Memory B cell (primary cell): Measurements from ENCODE around the gene PRKCG.

Experiments
- ATAC-seq: fragments of 150-1000 bp; cut with Tn5 transposase; 2 replicates; pipeline ENCODE4 v1.10.0; 2021; ENCODE audit warnings: low read depth, mild to moderate bottlenecking, moderate library complexity
- DNase-seq, 2 donors: peaks; one replicate each; pipeline ENCODE4 v3.0.0; 2022; ENCODE audit warnings: low spot score in 2 of 2
- H3K27ac Mint-ChIP-seq: one replicate; pipeline ENCODE4 v1.8.0; 2022; ENCODE audit warnings: mild to moderate bottlenecking, moderate library complexity, mixed read lengths
- H3K27me3 Mint-ChIP-seq: one replicate; pipeline ENCODE4 v1.8.0; 2022; ENCODE audit warnings: mixed read lengths
- H3K36me3 Mint-ChIP-seq: one replicate; pipeline ENCODE4 v1.8.0; 2022; ENCODE audit warnings: mild to moderate bottlenecking, mixed read lengths
- H3K4me1 Mint-ChIP-seq: one replicate; pipeline ENCODE4 v1.8.0; 2022; ENCODE audit warnings: mixed read lengths
- H3K4me3 Mint-ChIP-seq: one replicate; pipeline ENCODE4 v1.8.0; 2022; ENCODE audit warnings: mild to moderate bottlenecking, moderate library complexity, mixed read lengths
- H3K9me3 Mint-ChIP-seq: one replicate; pipeline ENCODE4 v1.8.0; 2022; ENCODE audit warnings: mixed read lengths

PRKCG gene

GRCh38 chr19:53897459-53897858 lies 15.5 kb downstream of the PRKCG start:
- Mint-ChIP-seq H3K27ac (no peak overlapping the region), H3K36me3 (peaks cover 2% of the 10 kb centered on the region), H3K27me3 (peaks cover 18% of the 10 kb centered on the region), H3K9me3 (peaks cover 10% of the 10 kb centered on the region), H3K4me1 (no peaks in the 10 kb centered on the region), H3K4me3 (no peak overlapping the region)
- ATAC-seq (no peak), DNase-seq (no peak)

GRCh38 chr19:53898166-53898565 lies 16.2 kb downstream of the PRKCG start:
- Mint-ChIP-seq H3K27ac (no peak overlapping the region), H3K4me1 (no peaks in the 10 kb centered on the region), H3K9me3 (peaks cover 8% of the 10 kb centered on the region), H3K27me3 (peaks cover 15% of the 10 kb centered on the region), H3K4me3 (no peak overlapping the region), H3K36me3 (no peaks in the 10 kb centered on the region)
- ATAC-seq, result no peak
- DNase-seq, result no peak

- ATAC-seq (no peak), DNase-seq (no peak)
- peaks cover 8% of the 10 kb centered on the region for H3K9me3 Mint-ChIP-seq
- peaks cover 12% of the 10 kb centered on the region for H3K27me3 Mint-ChIP-seq
- no peaks in the 10 kb centered on the region for H3K4me1 Mint-ChIP-seq
- no peak overlapping the region for H3K27ac Mint-ChIP-seq
- H3K4me3 Mint-ChIP-seq, result no peak overlapping the region
- H3K36me3 Mint-ChIP-seq, result no peaks in the 10 kb centered on the region
Observed at GRCh38 chr19:53898636-53899341, 16.8 kb downstream of the PRKCG start.

- no peak overlapping the region for H3K27ac Mint-ChIP-seq
- no peak overlapping the region for H3K4me3 Mint-ChIP-seq
- H3K36me3 Mint-ChIP-seq, result no peaks in the 10 kb centered on the region
- H3K27me3 Mint-ChIP-seq, result peaks cover 13% of the 10 kb centered on the region
- peaks cover 3% of the 10 kb centered on the region for H3K4me1 Mint-ChIP-seq
- no peak for DNase-seq
- ATAC-seq, result no peak
- peaks cover 8% of the 10 kb centered on the region for H3K9me3 Mint-ChIP-seq
Observed at GRCh38 chr19:53900191-53900860, 18.3 kb downstream of the PRKCG start.

- Mint-ChIP-seq H3K9me3 (peaks cover 12% of the 10 kb centered on the region), H3K27ac (no peak overlapping the region), H3K36me3 (peaks cover 4% of the 10 kb centered on the region), H3K4me3 (no peak overlapping the region), H3K27me3 (peaks cover 26% of the 10 kb centered on the region), H3K4me1 (peaks cover 10% of the 10 kb centered on the region)
- no peak for ATAC-seq
- DNase-seq, result no peak
Observed at GRCh38 chr19:53903055-53903680, 21.2 kb downstream of the PRKCG start.

- H3K27ac Mint-ChIP-seq, result no peak overlapping the region
- H3K9me3 Mint-ChIP-seq, result peaks cover 14% of the 10 kb centered on the region
- H3K4me1 Mint-ChIP-seq, result peaks cover 15% of the 10 kb centered on the region
- DNase-seq, result no peak
- ATAC-seq, result no peak
- H3K27me3 Mint-ChIP-seq, result peaks cover 32% of the 10 kb centered on the region
- peaks cover 10% of the 10 kb centered on the region for H3K36me3 Mint-ChIP-seq
- no peak overlapping the region for H3K4me3 Mint-ChIP-seq
Observed at GRCh38 chr19:53904909-53905308, 22.9 kb downstream of the PRKCG start.

- peaks cover 14% of the 10 kb centered on the region for H3K9me3 Mint-ChIP-seq
- ATAC-seq (no peak), DNase-seq (no peak)
- H3K36me3 Mint-ChIP-seq, result peaks cover 11% of the 10 kb centered on the region
- peaks cover 15% of the 10 kb centered on the region for H3K4me1 Mint-ChIP-seq
- peaks cover 39% of the 10 kb centered on the region for H3K27me3 Mint-ChIP-seq
- H3K27ac Mint-ChIP-seq, result no peak overlapping the region
- no peak overlapping the region for H3K4me3 Mint-ChIP-seq
Observed at GRCh38 chr19:53905787-53906186, 23.8 kb downstream of the PRKCG start.

- no peak for ATAC-seq
- H3K27me3 Mint-ChIP-seq, result peaks cover 42% of the 10 kb centered on the region
- H3K36me3 Mint-ChIP-seq, result peaks cover 12% of the 10 kb centered on the region
- peaks cover 15% of the 10 kb centered on the region for H3K4me1 Mint-ChIP-seq
- H3K4me3 Mint-ChIP-seq, result no peak overlapping the region
- H3K9me3 Mint-ChIP-seq, result peaks cover 15% of the 10 kb centered on the region
- peak; percentile 50 to 74 for DNase-seq
- no peak overlapping the region for H3K27ac Mint-ChIP-seq
Observed at GRCh38 chr19:53906211-53907192, 24.5 kb downstream of the PRKCG start.

- no peak for DNase-seq
- peaks cover 15% of the 10 kb centered on the region for H3K4me1 Mint-ChIP-seq
- peaks cover 12% of the 10 kb centered on the region for H3K36me3 Mint-ChIP-seq
- H3K4me3 Mint-ChIP-seq, result no peak overlapping the region
- no peak overlapping the region for H3K27ac Mint-ChIP-seq
- ATAC-seq, result no peak
- peaks cover 45% of the 10 kb centered on the region for H3K27me3 Mint-ChIP-seq
- peaks cover 14% of the 10 kb centered on the region for H3K9me3 Mint-ChIP-seq
Observed at GRCh38 chr19:53907193-53907581, 25.2 kb downstream of the PRKCG start.

GRCh38 chr19:53907690-53908089 lies 25.7 kb downstream of the PRKCG start:
- Mint-ChIP-seq H3K27me3 (peaks cover 46% of the 10 kb centered on the region), H3K27ac (no peak overlapping the region), H3K9me3 (peaks cover 14% of the 10 kb centered on the region), H3K4me3 (peak overlapping the region; percentile 6), H3K36me3 (peaks cover 12% of the 10 kb centered on the region), H3K4me1 (peaks cover 15% of the 10 kb centered on the region)
- ATAC-seq (no peak), DNase-seq (no peak)

GRCh38 chr19:53908106-53908934 lies 26.3 kb downstream of the PRKCG start:
- Mint-ChIP-seq H3K36me3 (peaks cover 12% of the 10 kb centered on the region), H3K4me3 (peak overlapping the region; percentile 28), H3K4me1 (peaks cover 15% of the 10 kb centered on the region), H3K27ac (no peak overlapping the region), H3K9me3 (peaks cover 14% of the 10 kb centered on the region), H3K27me3 (peaks cover 46% of the 10 kb centered on the region)
- DNase-seq (no peak), ATAC-seq (no peak)

GRCh38 chr19:53908935-53909415 lies 27.0 kb downstream of the PRKCG start, which contains the start of gene CACNG7:
Gene CACNG7, plus strand, starts transcription at chr19:53909278. Its CDS starts 3,554 bp downstream, at chr19:53912832.
- peaks cover 12% of the 10 kb centered on the region for H3K36me3 Mint-ChIP-seq
- H3K27me3 Mint-ChIP-seq, result peaks cover 46% of the 10 kb centered on the region
- ATAC-seq (no peak), DNase-seq (no peak)
- peak within 1 kb of the TSS; percentile 28 for H3K4me3 Mint-ChIP-seq
- H3K9me3 Mint-ChIP-seq, result peaks cover 14% of the 10 kb centered on the region
- no peak within 1 kb of the TSS for H3K27ac Mint-ChIP-seq
- H3K4me1 Mint-ChIP-seq, result peaks cover 15% of the 10 kb centered on the region
